ENCODE data around the gene SLC6A2.

The SLC6A2 gene

GRCh38 chr16:55663765-55664677 is 8.2 kb downstream of the SLC6A2 start:
- no peaks in the 10 kb centered on the region for H3K9me3 ChIP-seq (ENCODE audit: insufficient read depth, low read depth, low read length)
- H3K4me3 ChIP-seq (ENCODE audit: low read length), result no peak overlapping the region
- H3K27ac ChIP-seq (ENCODE audit: low read length), result no peak overlapping the region
- peaks cover 18% of the 10 kb centered on the region for H3K27me3 ChIP-seq (ENCODE audit: insufficient read depth, low read length)
- H3K4me1 ChIP-seq (ENCODE audit: insufficient read depth, low read length), result peaks cover 9% of the 10 kb centered on the region; the same call in 1 of the 2 replicates
- no peak overlapping the region for H3K9ac ChIP-seq (ENCODE audit: low read depth, low read length)
- H3K36me3 ChIP-seq (ENCODE audit: insufficient read depth, low read depth, low read length), result no peaks in the 10 kb centered on the region

- H3K27ac ChIP-seq (ENCODE audit: low read length), result no peak overlapping the region
Observed at GRCh38 chr16:55664786-55665407, 9.1 kb downstream of the SLC6A2 start.

GRCh38 chr16:55665511-55665910 is 9.7 kb downstream of the SLC6A2 start:
- Histone ChIP-seq H3K4me1 (ENCODE audit: insufficient read depth, low read length) (peaks cover 9% of the 10 kb centered on the region; the same call in 1 of the 2 replicates), H3K27me3 (ENCODE audit: insufficient read depth, low read length) (peaks cover 3% of the 10 kb centered on the region), H3K9ac (ENCODE audit: low read depth, low read length) (no peak overlapping the region), H3K36me3 (ENCODE audit: insufficient read depth, low read depth, low read length) (no peaks in the 10 kb centered on the region), H3K27ac (ENCODE audit: low read length) (no peak overlapping the region), H3K9me3 (ENCODE audit: insufficient read depth, low read depth, low read length) (no peaks in the 10 kb centered on the region), H3K4me3 (ENCODE audit: low read length) (no peak overlapping the region)

More at GRCh38 chr16:55664786-55665407, 9.1 kb downstream of the SLC6A2 start:
- H3K4me3 ChIP-seq (ENCODE audit: low read length), result no peak overlapping the region
- no peaks in the 10 kb centered on the region for H3K9me3 ChIP-seq (ENCODE audit: insufficient read depth, low read depth, low read length)
- H3K9ac ChIP-seq (ENCODE audit: low read depth, low read length), result no peak overlapping the region
- H3K36me3 ChIP-seq (ENCODE audit: insufficient read depth, low read depth, low read length), result no peaks in the 10 kb centered on the region
- peaks cover 10% of the 10 kb centered on the region for H3K27me3 ChIP-seq (ENCODE audit: insufficient read depth, low read length)
- H3K4me1 ChIP-seq (ENCODE audit: insufficient read depth, low read length), result peaks cover 9% of the 10 kb centered on the region; the same call in 1 of the 2 replicates

- no peaks in the 10 kb centered on the region for H3K27me3 ChIP-seq (ENCODE audit: insufficient read depth, low read length)
- no peak overlapping the region for H3K27ac ChIP-seq (ENCODE audit: low read length)
- H3K4me3 ChIP-seq (ENCODE audit: low read length), result no peak overlapping the region
- H3K9me3 ChIP-seq (ENCODE audit: insufficient read depth, low read depth, low read length), result no peaks in the 10 kb centered on the region
- peaks cover 9% of the 10 kb centered on the region; the same call in 1 of the 2 replicates for H3K4me1 ChIP-seq (ENCODE audit: insufficient read depth, low read length)
- no peak overlapping the region for H3K9ac ChIP-seq (ENCODE audit: low read depth, low read length)
- no peaks in the 10 kb centered on the region for H3K36me3 ChIP-seq (ENCODE audit: insufficient read depth, low read depth, low read length)
Observed at GRCh38 chr16:55666012-55666411, 10.2 kb downstream of the SLC6A2 start.

GRCh38 chr16:55667753-55668152 is 12.0 kb downstream of the SLC6A2 start:
- Histone ChIP-seq H3K9me3 (ENCODE audit: insufficient read depth, low read depth, low read length) (no peaks in the 10 kb centered on the region), H3K4me1 (ENCODE audit: insufficient read depth, low read length) (peaks cover 9% of the 10 kb centered on the region; the same call in 1 of the 2 replicates), H3K36me3 (ENCODE audit: insufficient read depth, low read depth, low read length) (no peaks in the 10 kb centered on the region), H3K27ac (ENCODE audit: low read length) (no peak overlapping the region), H3K9ac (ENCODE audit: low read depth, low read length) (no peak overlapping the region), H3K27me3 (ENCODE audit: insufficient read depth, low read length) (no peaks in the 10 kb centered on the region), H3K4me3 (ENCODE audit: low read length) (no peak overlapping the region)

- no peaks in the 10 kb centered on the region for H3K36me3 ChIP-seq (ENCODE audit: insufficient read depth, low read depth, low read length)
- no peaks in the 10 kb centered on the region for H3K27me3 ChIP-seq (ENCODE audit: insufficient read depth, low read length)
- H3K27ac ChIP-seq (ENCODE audit: low read length), result no peak overlapping the region
- H3K4me1 ChIP-seq (ENCODE audit: insufficient read depth, low read length), result peaks cover 9% of the 10 kb centered on the region; the same call in 1 of the 2 replicates
- no peak overlapping the region for H3K4me3 ChIP-seq (ENCODE audit: low read length)
- no peak overlapping the region for H3K9ac ChIP-seq (ENCODE audit: low read depth, low read length)
- H3K9me3 ChIP-seq (ENCODE audit: insufficient read depth, low read depth, low read length), result no peaks in the 10 kb centered on the region
Observed at GRCh38 chr16:55668340-55669281, 12.8 kb downstream of the SLC6A2 start.

- H3K27me3 ChIP-seq (ENCODE audit: insufficient read depth, low read length), result no peaks in the 10 kb centered on the region
- H3K9ac ChIP-seq (ENCODE audit: low read depth, low read length), result no peak overlapping the region
- H3K4me3 ChIP-seq (ENCODE audit: low read length), result no peak overlapping the region
- H3K36me3 ChIP-seq (ENCODE audit: insufficient read depth, low read depth, low read length), result no peaks in the 10 kb centered on the region
- H3K9me3 ChIP-seq (ENCODE audit: insufficient read depth, low read depth, low read length), result no peaks in the 10 kb centered on the region
- peaks cover 9% of the 10 kb centered on the region; the same call in 1 of the 2 replicates for H3K4me1 ChIP-seq (ENCODE audit: insufficient read depth, low read length)
- H3K27ac ChIP-seq (ENCODE audit: low read length), result no peak overlapping the region
Observed at GRCh38 chr16:55671206-55671973, 15.6 kb downstream of the SLC6A2 start.

- no peak overlapping the region for H3K4me3 ChIP-seq (ENCODE audit: low read length)
- no peaks in the 10 kb centered on the region for H3K36me3 ChIP-seq (ENCODE audit: insufficient read depth, low read depth, low read length)
- H3K4me1 ChIP-seq (ENCODE audit: insufficient read depth, low read length), result peaks cover 9% of the 10 kb centered on the region; the same call in 1 of the 2 replicates
- no peak overlapping the region for H3K27ac ChIP-seq (ENCODE audit: low read length)
- H3K9ac ChIP-seq (ENCODE audit: low read depth, low read length), result no peak overlapping the region
- H3K27me3 ChIP-seq (ENCODE audit: insufficient read depth, low read length), result no peaks in the 10 kb centered on the region
- H3K9me3 ChIP-seq (ENCODE audit: insufficient read depth, low read depth, low read length), result no peaks in the 10 kb centered on the region
Observed at GRCh38 chr16:55671974-55672280, 16.1 kb downstream of the SLC6A2 start.

GRCh38 chr16:55672471-55672870 is 16.7 kb downstream of the SLC6A2 start:
- H3K9ac ChIP-seq (ENCODE audit: low read depth, low read length), result no peak overlapping the region
- peaks cover 9% of the 10 kb centered on the region; the same call in 1 of the 2 replicates for H3K4me1 ChIP-seq (ENCODE audit: insufficient read depth, low read length)
- no peaks in the 10 kb centered on the region for H3K36me3 ChIP-seq (ENCODE audit: insufficient read depth, low read depth, low read length)
- no peaks in the 10 kb centered on the region for H3K27me3 ChIP-seq (ENCODE audit: insufficient read depth, low read length)
- no peaks in the 10 kb centered on the region for H3K9me3 ChIP-seq (ENCODE audit: insufficient read depth, low read depth, low read length)
- H3K27ac ChIP-seq (ENCODE audit: low read length), result no peak overlapping the region
- no peak overlapping the region for H3K4me3 ChIP-seq (ENCODE audit: low read length)

GRCh38 chr16:55678161-55678821 is 22.5 kb downstream of the SLC6A2 start:
- Histone ChIP-seq H3K36me3 (ENCODE audit: insufficient read depth, low read depth, low read length) (no peaks in the 10 kb centered on the region), H3K9ac (ENCODE audit: low read depth, low read length) (no peak overlapping the region), H3K9me3 (ENCODE audit: insufficient read depth, low read depth, low read length) (no peaks in the 10 kb centered on the region), H3K4me1 (ENCODE audit: insufficient read depth, low read length) (no peaks in the 10 kb centered on the region), H3K27me3 (ENCODE audit: insufficient read depth, low read length) (no peaks in the 10 kb centered on the region), H3K27ac (ENCODE audit: low read length) (no peak overlapping the region), H3K4me3 (ENCODE audit: low read length) (no peak overlapping the region)
